H1 (cell line): ENCODE results near the gene NCAPG2.

Experiments used
- CTCF ChIP-seq, 3 experiments: IDR thresholded peaks; 1 replicate in 2 of 3; 2 replicates in 1 of 3; pipeline versions ENCODE4 v1.5.1 to v1.6.1; 2011; ENCODE audit warnings: low read length in 3 of 3, mild to moderate bottlenecking in 3 of 3, inconsistent platforms in 2 of 3, low read depth in 1 of 3, moderate library complexity in 1 of 3; ENCODE audit not compliant: insufficient read depth in 1 of 3; ENCODE audit errors: control extremely low read depth in 1 of 3
- EP300 ChIP-seq, 2 experiments: IDR thresholded peaks; 1 replicate in 1 of 2; 2 replicates in 1 of 2; pipeline ENCODE4 v1.6.1; 2011 to 2012; ENCODE audit warnings: low read depth in 2 of 2, low read length in 2 of 2, mild to moderate bottlenecking in 2 of 2, borderline replicate concordance in 1 of 2, inconsistent platforms in 1 of 2, moderate library complexity in 1 of 2
- HDAC6 ChIP-seq: IDR thresholded peaks from one replicate; pipeline ENCODE4 v1.7.1; 2012; ENCODE audit warnings: low read depth, mild to moderate bottlenecking, inconsistent platforms, low read length, moderate library complexity
- POLR2A ChIP-seq, 2 experiments: IDR thresholded peaks; 1 replicate in 1 of 2; 2 replicates in 1 of 2; pipeline ENCODE4 v1.6.1; 2011; ENCODE audit warnings: low read depth in 2 of 2, low read length in 2 of 2, mild to moderate bottlenecking in 2 of 2; ENCODE audit errors: control extremely low read depth in 1 of 2
- POLR2AphosphoS5 ChIP-seq: IDR thresholded peaks from 2 replicates; pipeline ENCODE4 v1.6.1; 2011; ENCODE audit warnings: low read depth, low read length
- POU5F1 ChIP-seq: IDR thresholded peaks from 2 replicates; pipeline ENCODE4 v1.6.1; 2011; ENCODE audit warnings: low read depth, mild to moderate bottlenecking, low read length, moderate library complexity
- SP2 ChIP-seq: IDR thresholded peaks from 2 replicates; pipeline ENCODE4 v1.6.1; 2012; ENCODE audit warnings: mild to moderate bottlenecking, low read length, inconsistent platforms

- TF ChIP-seq POLR2A (IDR thresholded peaks at IDR 0.05; ENCODE audit: control extremely low read depth in 1 of 2, low read depth in 2 of 2, low read length in 2 of 2) (no peak), HDAC6 (no peak), CTCF (IDR thresholded peaks at IDR 0.05; ENCODE audit: control extremely low read depth in 1 of 3, insufficient read depth in 1 of 3, low read depth in 1 of 3, low read length in 3 of 3) (no peak), POU5F1 (no peak), EP300 (IDR thresholded peaks at IDR 0.05; ENCODE audit: borderline replicate concordance in 1 of 2, low read depth in 2 of 2, low read length in 2 of 2) (no peak), POLR2AphosphoS5 (no peak), SP2 (no peak)
Measured at GRCh38 chr7:158740657-158741293, 36.2 kb upstream of the NCAPG2 start.
